Osteoblast (primary cell): Measurements from ENCODE around the gene ZKSCAN4. TPM values are rescaled to one million over a fixed set of nuclear protein-coding genes. Genes with fewer than 3 reads are reported as not detected.

Experiments
- DNase-seq: peaks from one replicate; pipeline ENCODE4 v3.0.0; 2011; ENCODE audit warnings: low spot score, mixed read lengths; ENCODE audit not compliant: insufficient read length; ENCODE audit errors: missing footprints
- H2AFZ ChIP-seq: 2 replicates; pipeline ENCODE4 v1.6.0; 2011; ENCODE audit warnings: mild to moderate bottlenecking, low read length
- H3K27ac ChIP-seq: 2 replicates; pipeline ENCODE4 v1.5.1; 2011; ENCODE audit warnings: mild to moderate bottlenecking, low read depth, low read length, moderate library complexity
- H3K27me3 ChIP-seq: 2 replicates; pipeline ENCODE4 v1.6.0; 2012; ENCODE audit warnings: mild to moderate bottlenecking, control low read depth, inconsistent platforms, low read length, moderate library complexity; ENCODE audit not compliant: insufficient read depth
- H3K36me3 ChIP-seq: 2 replicates; pipeline ENCODE4 v1.5.1; 2011; ENCODE audit warnings: mild to moderate bottlenecking, low read length, control low read depth, moderate library complexity; ENCODE audit not compliant: insufficient read depth
- H3K4me1 ChIP-seq: 2 replicates; pipeline ENCODE4 v1.5.1; 2011; ENCODE audit warnings: mild to moderate bottlenecking, low read length, control low read depth, moderate library complexity; ENCODE audit not compliant: insufficient read depth
- H3K4me2 ChIP-seq: 2 replicates; pipeline ENCODE4 v1.6.0; 2011; ENCODE audit warnings: mild to moderate bottlenecking, low read length; ENCODE audit not compliant: insufficient read depth
- H3K4me3 ChIP-seq: fragments of 200-600 bp; sonication (generic); 3 replicates; pipeline ENCODE4 v1.5.1; 2012; ENCODE audit warnings: mild to moderate bottlenecking, low read length, inconsistent platforms; ENCODE audit not compliant: insufficient read depth
- H3K79me2 ChIP-seq: 2 replicates; pipeline ENCODE4 v1.6.0; 2012; ENCODE audit warnings: mild to moderate bottlenecking, low read length, control low read depth, inconsistent platforms; ENCODE audit not compliant: insufficient read depth
- H3K9me3 ChIP-seq: 2 replicates; pipeline ENCODE4 v1.5.1; 2011; ENCODE audit warnings: low read depth, low read length, control low read depth
- H4K20me1 ChIP-seq: 2 replicates; pipeline ENCODE4 v1.6.0; 2012; ENCODE audit warnings: mild to moderate bottlenecking, low read length, control low read depth; ENCODE audit not compliant: insufficient read depth
- CTCF ChIP-seq: IDR thresholded peaks from 2 replicates; pipeline ENCODE4 v1.5.1; 2011; ENCODE audit warnings: mild to moderate bottlenecking, low read depth, low read length, moderate library complexity; ENCODE audit errors: extremely low read depth
- total RNA-seq: library from RNA; depleted of rRNA; stranded (reverse); fragments of >200 nt; gene quantifications from 2 replicates; pipeline ENCODE4 v1.2.3, GENCODE V29; 2012

Gene ZKSCAN4
- total RNA-seq, 1 donor: 6.5 TPM

- H2AFZ ChIP-seq: no peak overlapping the region
- TF ChIP-seq CTCF: no peak
- peaks cover 12% of the 10 kb centered on the region for H3K4me1 ChIP-seq
- H3K79me2 ChIP-seq: no peaks in the 10 kb centered on the region
- H4K20me1 ChIP-seq: no peaks in the 10 kb centered on the region
- H3K36me3 ChIP-seq: no peaks in the 10 kb centered on the region
- H3K9me3 ChIP-seq: no peaks in the 10 kb centered on the region
- no peak overlapping the region for H3K4me2 ChIP-seq
- H3K27me3 ChIP-seq: peaks cover 63% of the 10 kb centered on the region
- no peak for DNase-seq
- no peak overlapping the region for H3K27ac ChIP-seq
- no peak overlapping the region for H3K4me3 ChIP-seq
Observed at GRCh38 chr6:28205879-28206278, 46.2 kb downstream of the ZKSCAN4 start.

DNA sequence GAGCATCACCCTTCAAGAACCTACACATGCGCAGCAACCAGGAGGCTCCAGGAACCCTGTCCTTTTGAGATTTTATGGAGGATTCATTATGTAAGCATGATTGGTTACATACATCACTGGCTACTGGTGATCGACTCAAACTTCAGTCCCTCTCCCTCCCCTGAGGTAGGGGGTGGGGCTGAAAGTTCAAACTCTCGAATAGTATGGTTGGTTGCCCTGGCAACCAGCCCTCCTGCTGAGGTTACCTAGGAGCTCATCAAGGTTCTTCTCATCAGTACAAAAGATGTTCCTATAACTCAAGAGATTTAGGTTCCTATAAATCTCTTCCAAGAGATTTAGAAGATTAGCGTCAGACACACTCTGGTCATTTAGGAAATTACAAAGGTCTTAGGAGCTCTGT is 48.9 kb downstream of the ZKSCAN4 start:
- no peaks in the 10 kb centered on the region for H3K9me3 ChIP-seq
- no peaks in the 10 kb centered on the region for H3K79me2 ChIP-seq
- H4K20me1 ChIP-seq: no peaks in the 10 kb centered on the region
- no peak for DNase-seq
- H3K27me3 ChIP-seq: peaks cover 36% of the 10 kb centered on the region
- H3K27ac ChIP-seq: no peak overlapping the region
- H3K4me3 ChIP-seq: no peak overlapping the region
- H3K4me2 ChIP-seq: no peak overlapping the region
- TF ChIP-seq CTCF: no peak
- H2AFZ ChIP-seq: no peak overlapping the region
- no peaks in the 10 kb centered on the region for H3K36me3 ChIP-seq
- peaks cover 10% of the 10 kb centered on the region for H3K4me1 ChIP-seq

DNA sequence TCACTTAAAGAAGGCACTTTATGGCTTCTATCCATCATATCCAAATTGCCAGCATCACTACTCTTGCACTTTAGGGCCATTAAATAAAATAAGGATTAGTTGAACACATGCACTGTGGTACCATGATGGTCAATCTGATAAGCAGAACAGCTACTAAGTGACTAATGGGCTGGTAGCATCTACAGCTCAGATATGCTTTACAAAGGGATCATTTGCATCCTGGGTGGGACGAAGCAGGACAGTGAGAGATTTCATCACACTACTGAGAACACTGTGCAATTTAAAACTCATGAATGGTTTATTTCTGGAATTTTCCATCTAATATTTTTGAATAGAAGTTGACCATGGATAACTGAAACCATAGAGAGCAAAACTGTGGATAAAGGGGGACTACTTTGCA is 52.0 kb downstream of the ZKSCAN4 start:
- no peak overlapping the region for H3K4me3 ChIP-seq
- H3K27ac ChIP-seq: no peak overlapping the region
- H3K4me1 ChIP-seq: no peaks in the 10 kb centered on the region
- H3K9me3 ChIP-seq: no peaks in the 10 kb centered on the region
- H3K36me3 ChIP-seq: no peaks in the 10 kb centered on the region
- H4K20me1 ChIP-seq: no peaks in the 10 kb centered on the region
- peaks cover 4% of the 10 kb centered on the region for H3K27me3 ChIP-seq
- H3K4me2 ChIP-seq: no peak overlapping the region
- H2AFZ ChIP-seq: no peak overlapping the region
- DNase-seq: no peak
- no peaks in the 10 kb centered on the region for H3K79me2 ChIP-seq
- no peak for TF ChIP-seq CTCF

Other genes with a start within 250 kb of the ZKSCAN4 start
- 0.36 and 1.2 TPM in 2 replicates for gene ZNF165, start 171.7 kb downstream of the ZKSCAN4 start, total RNA-seq
- 3.3 and 4.1 TPM in 2 replicates for gene ZSCAN16, start 127.7 kb downstream of the ZKSCAN4 start, total RNA-seq
- 25.7 and 27.4 TPM in 2 replicates for gene ZKSCAN8, start 110.4 kb downstream of the ZKSCAN4 start, total RNA-seq
- 10.9 and 11.2 TPM in 2 replicates for gene ZSCAN9, start 27.0 kb downstream of the ZKSCAN4 start, total RNA-seq
- 1.1 and 1.2 TPM in 2 replicates for gene NKAPL, start 7.0 kb upstream of the ZKSCAN4 start, total RNA-seq
- gene ZSCAN26, start 14.9 kb upstream of the ZKSCAN4 start, total RNA-seq: 15.2 and 22.4 TPM in 2 replicates
- gene PGBD1, start 29.3 kb upstream of the ZKSCAN4 start, total RNA-seq: 6.2 and 8.0 TPM in 2 replicates
- 16.5 and 19.9 TPM in 2 replicates for gene ZSCAN31, start 83.9 kb upstream of the ZKSCAN4 start, total RNA-seq
- gene ZKSCAN3, start 97.7 kb upstream of the ZKSCAN4 start, total RNA-seq: 2.9 and 3.5 TPM in 2 replicates
- gene ZSCAN12, start 147.5 kb upstream of the ZKSCAN4 start, total RNA-seq: 8.3 and 10.1 TPM in 2 replicates
- 6.9 and 7.4 TPM in 2 replicates for gene ZSCAN23, start 191.2 kb upstream of the ZKSCAN4 start, total RNA-seq